Middle frontal gyrus (tissue), 1 donor: ENCODE results near the gene RPTOR.

Experiments
- DNase-seq: peaks from one replicate; pipeline ENCODE4 v3.0.0-alpha.2; 2015; ENCODE audit warnings: low spot score; ENCODE audit errors: extremely low spot score

Gene RPTOR

GRCh38 chr17:80662557-80662956 lies 117.9 kb downstream of the RPTOR start:
- DNase-seq = no peak

- DNase-seq = no peak
Observed at GRCh38 chr17:80663781-80664206, 119.2 kb downstream of the RPTOR start.

- DNase-seq = no peak
Observed at GRCh38 chr17:80664217-80664790, 119.7 kb downstream of the RPTOR start.

GRCh38 chr17:80665792-80666191 lies 121.2 kb downstream of the RPTOR start:
- DNase-seq = no peak

- DNase-seq = no peak
Observed at GRCh38 chr17:80666867-80667266, 122.2 kb downstream of the RPTOR start.

- no peak for DNase-seq
Observed at GRCh38 chr17:80667462-80668277, 123.0 kb downstream of the RPTOR start.

- no peak for DNase-seq
Observed at GRCh38 chr17:80668375-80669148, 123.9 kb downstream of the RPTOR start.

- DNase-seq = no peak
Observed at GRCh38 chr17:80671039-80671824, 126.6 kb downstream of the RPTOR start.

- no peak for DNase-seq
Observed at GRCh38 chr17:80671825-80672110, 127.1 kb downstream of the RPTOR start.

- DNase-seq = no peak
Observed at GRCh38 chr17:80673152-80673920, 128.7 kb downstream of the RPTOR start.

- no peak for DNase-seq
Observed at GRCh38 chr17:80675438-80676095, 130.9 kb downstream of the RPTOR start.

- DNase-seq = no peak
Observed at GRCh38 chr17:80676096-80676466, 131.4 kb downstream of the RPTOR start.

- no peak for DNase-seq
Observed at GRCh38 chr17:80676564-80676963, 131.9 kb downstream of the RPTOR start.

- no peak for DNase-seq
Observed at GRCh38 chr17:80677214-80677756, 132.6 kb downstream of the RPTOR start.

- no peak for DNase-seq
Observed at GRCh38 chr17:80679816-80680215, 135.2 kb downstream of the RPTOR start.

- no peak for DNase-seq
Observed at GRCh38 chr17:80681215-80681614, 136.6 kb downstream of the RPTOR start.

- no peak for DNase-seq
Observed at GRCh38 chr17:80682372-80682771, 137.7 kb downstream of the RPTOR start.

GRCh38 chr17:80683625-80684104 lies 139.0 kb downstream of the RPTOR start:
- no peak for DNase-seq

- DNase-seq = no peak
Observed at GRCh38 chr17:80687839-80688238, 143.2 kb downstream of the RPTOR start.

GRCh38 chr17:80689129-80689619 lies 144.5 kb downstream of the RPTOR start:
- no peak for DNase-seq
